Measurements from ENCODE around the gene SEPTIN14.

- TF ChIP-seq GATA2 (IDR thresholded peaks at IDR 0.05; ENCODE audit: low read depth, low read length) (no peak), GATA3 (IDR thresholded peaks at IDR 0.05; ENCODE audit: low read depth, low read length) (no peak)
Observed at GRCh38 chr7:55792048-55792447, 70.5 kb downstream of the SEPTIN14 start.

Measured in SH-SY5Y (cell line).